GM23338 (cell line): ENCODE results near the gene PADI1. TPM values are rescaled to one million over a fixed set of nuclear protein-coding genes. Genes with fewer than 3 reads are reported as not detected.

ENCODE experiments used
- ATAC-seq: fragments of 200-7000 bp; cut with Tn5 transposase; 3 replicates; pipeline ENCODE4 v1.9.1; 2020
- DNase-seq: peaks from one replicate; pipeline ENCODE4 v3.0.0-alpha.2; 2015; ENCODE audit warnings: low spot score
- H2AFZ ChIP-seq: fragments of 200-600 bp; sonication (generic); 2 replicates; pipeline ENCODE4 v1.8.0; 2016; ENCODE audit warnings: antibody characterized with exemption, mild to moderate bottlenecking, moderate library complexity
- H3F3A ChIP-seq: fragments of 200-600 bp; sonication (generic); replicated peaks from 2 replicates; pipeline ENCODE4 v1.8.0; 2017; ENCODE audit warnings: antibody characterized with exemption, mixed run types, low read depth
- H3K27ac ChIP-seq: fragments of 200-600 bp; sonication (generic); 2 replicates; pipeline ENCODE4 v1.6.1; 2016; ENCODE audit warnings: low read depth
- H3K27me3 ChIP-seq: fragments of 200-600 bp; sonication (generic); 2 replicates; pipeline ENCODE4 v1.8.0; 2016; ENCODE audit warnings: mild to moderate bottlenecking, mixed run types, moderate library complexity; ENCODE audit not compliant: insufficient read depth
- H3K36me3 ChIP-seq: fragments of 200-600 bp; sonication (generic); 2 replicates; pipeline ENCODE4 v1.8.0; 2016; ENCODE audit warnings: mild to moderate bottlenecking; ENCODE audit not compliant: insufficient read depth
- H3K4me1 ChIP-seq: fragments of 200-600 bp; sonication (generic); 2 replicates; pipeline ENCODE4 v1.8.0; 2016; ENCODE audit warnings: mild to moderate bottlenecking, moderate library complexity; ENCODE audit not compliant: insufficient read depth
- H3K4me2 ChIP-seq: fragments of 200-600 bp; sonication (generic); 2 replicates; pipeline ENCODE4 v1.7.1; 2017; ENCODE audit warnings: mixed run types
- H3K4me3 ChIP-seq: fragments of 200-600 bp; sonication (generic); 2 replicates; pipeline ENCODE4 v1.6.1; 2016; ENCODE audit warnings: mixed run types
- H3K79me2 ChIP-seq: fragments of 200-600 bp; sonication (generic); replicated peaks from 2 replicates; pipeline ENCODE4 v1.8.0; 2017; ENCODE audit warnings: mild to moderate bottlenecking; ENCODE audit not compliant: insufficient read depth
- H3K9me2 ChIP-seq: fragments of 200-600 bp; sonication (generic); 2 replicates; pipeline ENCODE4 v1.8.0; 2017; ENCODE audit not compliant: insufficient read depth
- H4K20me1 ChIP-seq: fragments of 200-600 bp; sonication (generic); replicated peaks from 2 replicates; pipeline ENCODE4 v1.8.0; 2017; ENCODE audit warnings: mild to moderate bottlenecking; ENCODE audit not compliant: insufficient read depth
- H3K27ac Mint-ChIP-seq: 2 replicates; pipeline ENCODE4 v1.8.0; 2020; ENCODE audit warnings: inconsistent platforms, mild to moderate bottlenecking, moderate library complexity, mixed read lengths
- H3K27me3 Mint-ChIP-seq: 3 replicates; pipeline ENCODE4 v1.8.0; 2022; ENCODE audit warnings: low read depth, mild to moderate bottlenecking, moderate library complexity, mixed read lengths, inconsistent platforms; ENCODE audit not compliant: insufficient read depth, poor library complexity
- H3K36me3 Mint-ChIP-seq: 3 replicates; pipeline ENCODE4 v1.8.0; 2021; ENCODE audit warnings: low read depth, mild to moderate bottlenecking, inconsistent platforms, moderate library complexity, mixed read lengths
- H3K4me1 Mint-ChIP-seq: 3 replicates; pipeline ENCODE4 v1.8.0; 2020; ENCODE audit warnings: mild to moderate bottlenecking, inconsistent platforms, mixed read lengths
- H3K4me3 Mint-ChIP-seq: 3 replicates; pipeline ENCODE4 v1.8.0; 2021; ENCODE audit warnings: moderate library complexity, mild to moderate bottlenecking, inconsistent platforms, mixed read lengths
- H3K9me3 Mint-ChIP-seq: 3 replicates; pipeline ENCODE4 v1.8.0; 2020; ENCODE audit warnings: moderate library complexity, mild to moderate bottlenecking, inconsistent platforms, mixed read lengths
- CREB1 ChIP-seq: fragments of 250-450 bp; sonication (Bioruptor Pico); IDR thresholded peaks from 2 replicates; pipeline ENCODE4 v1.5.0; 2020; ENCODE audit warnings: low read depth, mild to moderate bottlenecking, moderate library complexity
- EZH2 ChIP-seq: fragments of 200-600 bp; sonication (generic); IDR thresholded peaks from one replicate; pipeline ENCODE4 v1.8.0; 2017; ENCODE audit warnings: antibody characterized with exemption, mild to moderate bottlenecking, low read depth; ENCODE audit not compliant: unreplicated experiment
- JUNB ChIP-seq: IDR thresholded peaks from one replicate; pipeline ENCODE4 v1.6.1; 2016; ENCODE audit warnings: antibody characterized with exemption; ENCODE audit not compliant: unreplicated experiment
- NANOG ChIP-seq: IDR thresholded peaks from 2 replicates; pipeline ENCODE4 v1.6.1; 2016; ENCODE audit warnings: antibody characterized with exemption, borderline replicate concordance
- POLR2AphosphoS5 ChIP-seq: IDR thresholded peaks from 2 replicates; pipeline ENCODE4 v1.6.1; 2016; ENCODE audit warnings: antibody characterized with exemption, low read depth
- STAT1 ChIP-seq: IDR thresholded peaks from one replicate; pipeline ENCODE4 v1.6.1; 2016; ENCODE audit warnings: antibody characterized with exemption; ENCODE audit not compliant: unreplicated experiment
- ZNF114 ChIP-seq: fragments of 250-450 bp; sonication (Bioruptor Pico); IDR thresholded peaks from 2 replicates; pipeline ENCODE4 v1.5.0; 2020; ENCODE audit warnings: mild to moderate bottlenecking, moderate library complexity
- ZNF331 ChIP-seq: fragments of 250-450 bp; sonication (Bioruptor Pico); IDR thresholded peaks from 2 replicates; pipeline ENCODE4 v1.5.0; 2020; ENCODE audit warnings: low read depth, mild to moderate bottlenecking, moderate library complexity
- polyA plus RNA-seq: library from polyadenylated mRNA; unstranded; fragments of >200 nt; fragmentation: Nextera tagmentation; extraction: Ambion mirVana; gene quantifications from 2 replicates; pipeline ENCODE4 v1.2.1, GENCODE V29; 2016
- total RNA-seq: library from RNA; depleted of rRNA; stranded (reverse); fragments of >200 nt; shearing (Covaris generic); gene quantifications from 2 replicates; pipeline ENCODE4 v1.2.3, GENCODE V29; 2014
- TF ChIP-seq, protein P1 (sequence below), 2 experiments: fragments of 200-600 bp in 1 of 2; sonication (generic) in 1 of 2; conservative IDR thresholded peaks; 2 replicates each; pipeline versions ENCODE4 v1.5.1 to v1.6.1; 2016 to 2017; ENCODE audit warnings: antibody characterized with exemption in 2 of 2, low read depth in 2 of 2, mild to moderate bottlenecking in 2 of 2, moderate library complexity in 1 of 2
- TF ChIP-seq, protein P2 (sequence below): IDR thresholded peaks from 2 replicates; pipeline ENCODE4 v1.6.1; 2016; ENCODE audit warnings: antibody characterized with exemption
- TF ChIP-seq, protein P3 (sequence below): fragments of 250-450 bp; sonication (Bioruptor Pico); IDR thresholded peaks from 2 replicates; pipeline ENCODE4 v1.5.0; 2020; ENCODE audit warnings: mild to moderate bottlenecking, moderate library complexity

Gene PADI1
- total and polyA plus RNA-seq, 2 experiments from 2014 or later = 0.26 to 0.28 TPM

DNA sequence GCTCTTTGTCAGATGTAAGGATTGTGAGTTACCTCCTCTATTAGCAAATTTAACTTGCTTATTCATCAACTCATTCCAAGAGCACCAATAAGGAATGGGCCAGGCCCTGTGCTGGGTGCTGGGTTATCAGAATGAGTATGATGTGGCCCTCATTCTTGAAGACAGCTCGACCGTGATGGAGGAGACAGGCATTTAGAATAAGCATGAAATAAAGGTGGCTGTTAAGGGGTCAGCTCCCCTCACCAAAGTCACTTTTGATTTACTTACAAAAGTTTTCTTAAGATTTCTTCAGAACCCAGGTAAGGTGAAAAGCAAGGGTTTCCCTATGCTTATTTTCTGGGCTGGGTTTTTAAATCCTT is 15.3 kb upstream of the PADI1 start:
- no peak overlapping the region for H3K27ac ChIP-seq
- Mint-ChIP-seq H3K27ac (no peak overlapping the region), H3K4me1 (peaks cover 10% of the 10 kb centered on the region), H3K36me3 (no peaks in the 10 kb centered on the region; the same call in 2 of the 3 replicates), H3K4me3 (no peak overlapping the region), H3K9me3 (peaks cover 13% of the 10 kb centered on the region), H3K27me3 (peaks cover 12% of the 10 kb centered on the region)
- H4K20me1 ChIP-seq = no peaks in the 10 kb centered on the region
- H3K4me2 ChIP-seq = no peak overlapping the region
- TF ChIP-seq NANOG (no peak), CREB1 (CRISPR knock-in tag) (no peak), ZNF331 (no peak), POLR2AphosphoS5 (no peak), ZNF114 (CRISPR knock-in tag) (no peak), JUNB (no peak), EZH2 (no peak), STAT1 (no peak)
- TF ChIP-seq, protein P1, sequence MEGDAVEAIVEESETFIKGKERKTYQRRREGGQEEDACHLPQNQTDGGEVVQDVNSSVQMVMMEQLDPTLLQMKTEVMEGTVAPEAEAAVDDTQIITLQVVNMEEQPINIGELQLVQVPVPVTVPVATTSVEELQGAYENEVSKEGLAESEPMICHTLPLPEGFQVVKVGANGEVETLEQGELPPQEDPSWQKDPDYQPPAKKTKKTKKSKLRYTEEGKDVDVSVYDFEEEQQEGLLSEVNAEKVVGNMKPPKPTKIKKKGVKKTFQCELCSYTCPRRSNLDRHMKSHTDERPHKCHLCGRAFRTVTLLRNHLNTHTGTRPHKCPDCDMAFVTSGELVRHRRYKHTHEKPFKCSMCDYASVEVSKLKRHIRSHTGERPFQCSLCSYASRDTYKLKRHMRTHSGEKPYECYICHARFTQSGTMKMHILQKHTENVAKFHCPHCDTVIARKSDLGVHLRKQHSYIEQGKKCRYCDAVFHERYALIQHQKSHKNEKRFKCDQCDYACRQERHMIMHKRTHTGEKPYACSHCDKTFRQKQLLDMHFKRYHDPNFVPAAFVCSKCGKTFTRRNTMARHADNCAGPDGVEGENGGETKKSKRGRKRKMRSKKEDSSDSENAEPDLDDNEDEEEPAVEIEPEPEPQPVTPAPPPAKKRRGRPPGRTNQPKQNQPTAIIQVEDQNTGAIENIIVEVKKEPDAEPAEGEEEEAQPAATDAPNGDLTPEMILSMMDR (conservative IDR thresholded peaks at IDR 0.05; ENCODE audit: low read depth in 2 of 2) = no peak
- TF ChIP-seq, protein P2, sequence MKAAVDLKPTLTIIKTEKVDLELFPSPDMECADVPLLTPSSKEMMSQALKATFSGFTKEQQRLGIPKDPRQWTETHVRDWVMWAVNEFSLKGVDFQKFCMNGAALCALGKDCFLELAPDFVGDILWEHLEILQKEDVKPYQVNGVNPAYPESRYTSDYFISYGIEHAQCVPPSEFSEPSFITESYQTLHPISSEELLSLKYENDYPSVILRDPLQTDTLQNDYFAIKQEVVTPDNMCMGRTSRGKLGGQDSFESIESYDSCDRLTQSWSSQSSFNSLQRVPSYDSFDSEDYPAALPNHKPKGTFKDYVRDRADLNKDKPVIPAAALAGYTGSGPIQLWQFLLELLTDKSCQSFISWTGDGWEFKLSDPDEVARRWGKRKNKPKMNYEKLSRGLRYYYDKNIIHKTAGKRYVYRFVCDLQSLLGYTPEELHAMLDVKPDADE = no peak
- peaks cover 5% of the 10 kb centered on the region for H3K4me1 ChIP-seq
- no peaks in the 10 kb centered on the region for H3K9me2 ChIP-seq
- H2AFZ ChIP-seq = no peak overlapping the region
- H3K4me3 ChIP-seq = no peak overlapping the region
- H3K36me3 ChIP-seq = no peaks in the 10 kb centered on the region
- ATAC-seq = no peak
- DNase-seq = no peak
- no peaks in the 10 kb centered on the region for H3K27me3 ChIP-seq
- no peaks in the 10 kb centered on the region for H3K79me2 ChIP-seq
- no peaks in the 10 kb centered on the region for H3F3A ChIP-seq

DNA sequence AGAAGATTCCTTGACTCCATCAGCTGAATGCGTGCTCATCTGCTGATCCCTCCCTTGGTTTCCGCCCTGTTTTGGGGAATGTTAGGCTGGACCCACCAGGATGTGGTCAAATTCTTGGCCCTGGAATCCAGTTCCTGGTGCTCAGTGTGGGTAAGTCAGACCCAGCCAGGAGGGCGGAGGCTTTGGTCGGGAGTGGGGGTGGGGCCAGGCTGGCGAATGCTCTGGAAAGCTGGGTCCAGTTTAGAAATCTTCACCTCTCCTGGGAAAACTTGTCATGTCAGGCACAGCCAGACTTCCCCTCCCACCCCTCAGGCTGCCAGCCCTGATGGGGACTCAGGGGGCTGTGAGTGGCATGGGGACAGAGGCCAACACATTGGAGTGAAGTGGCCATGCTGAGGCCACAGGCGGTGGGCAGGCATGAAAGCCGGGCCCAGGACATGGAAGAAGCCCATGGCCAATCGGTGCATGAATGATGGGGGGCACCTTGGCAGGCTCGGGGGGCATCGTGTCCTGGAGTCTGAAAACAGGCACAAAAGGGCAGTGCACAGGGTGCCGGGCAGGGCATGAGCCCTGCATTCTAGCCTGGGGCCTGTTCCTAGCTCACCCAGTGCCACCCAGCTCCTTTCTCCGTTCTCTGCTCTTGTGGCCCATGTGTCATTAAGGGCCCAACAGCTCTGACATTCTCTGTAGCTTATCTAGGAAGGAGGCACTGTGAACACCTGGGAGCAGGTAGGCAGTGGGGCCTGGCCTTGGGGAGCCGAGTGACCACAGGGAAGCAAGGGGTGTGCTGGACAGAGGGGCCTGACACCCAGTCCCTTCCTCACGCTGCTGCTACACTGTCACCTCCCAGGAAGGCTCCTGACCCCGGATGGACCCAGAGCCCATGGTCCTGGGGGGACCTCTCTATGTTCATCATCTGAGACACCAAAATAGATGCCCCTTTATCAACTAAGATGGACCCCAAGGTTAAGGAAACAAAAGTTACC is 14.6 kb upstream of the PADI1 start:
- Mint-ChIP-seq H3K27ac (no peak overlapping the region), H3K9me3 (peaks cover 13% of the 10 kb centered on the region), H3K36me3 (no peaks in the 10 kb centered on the region; the same call in 2 of the 3 replicates), H3K4me1 (peaks cover 10% of the 10 kb centered on the region), H3K27me3 (peaks cover 12% of the 10 kb centered on the region), H3K4me3 (no peak overlapping the region)
- no peak overlapping the region for H3K4me2 ChIP-seq
- ATAC-seq = peak; percentile 60
- peaks cover 5% of the 10 kb centered on the region for H3K4me1 ChIP-seq
- no peaks in the 10 kb centered on the region for H3F3A ChIP-seq
- H3K27me3 ChIP-seq = no peaks in the 10 kb centered on the region
- H4K20me1 ChIP-seq = no peaks in the 10 kb centered on the region
- no peak overlapping the region for H3K4me3 ChIP-seq
- no peak overlapping the region for H2AFZ ChIP-seq
- H3K9me2 ChIP-seq = no peaks in the 10 kb centered on the region
- peak; percentile 54 for DNase-seq
- H3K79me2 ChIP-seq = no peaks in the 10 kb centered on the region
- H3K27ac ChIP-seq = no peak overlapping the region
- no peaks in the 10 kb centered on the region for H3K36me3 ChIP-seq
- TF ChIP-seq, protein P3, sequence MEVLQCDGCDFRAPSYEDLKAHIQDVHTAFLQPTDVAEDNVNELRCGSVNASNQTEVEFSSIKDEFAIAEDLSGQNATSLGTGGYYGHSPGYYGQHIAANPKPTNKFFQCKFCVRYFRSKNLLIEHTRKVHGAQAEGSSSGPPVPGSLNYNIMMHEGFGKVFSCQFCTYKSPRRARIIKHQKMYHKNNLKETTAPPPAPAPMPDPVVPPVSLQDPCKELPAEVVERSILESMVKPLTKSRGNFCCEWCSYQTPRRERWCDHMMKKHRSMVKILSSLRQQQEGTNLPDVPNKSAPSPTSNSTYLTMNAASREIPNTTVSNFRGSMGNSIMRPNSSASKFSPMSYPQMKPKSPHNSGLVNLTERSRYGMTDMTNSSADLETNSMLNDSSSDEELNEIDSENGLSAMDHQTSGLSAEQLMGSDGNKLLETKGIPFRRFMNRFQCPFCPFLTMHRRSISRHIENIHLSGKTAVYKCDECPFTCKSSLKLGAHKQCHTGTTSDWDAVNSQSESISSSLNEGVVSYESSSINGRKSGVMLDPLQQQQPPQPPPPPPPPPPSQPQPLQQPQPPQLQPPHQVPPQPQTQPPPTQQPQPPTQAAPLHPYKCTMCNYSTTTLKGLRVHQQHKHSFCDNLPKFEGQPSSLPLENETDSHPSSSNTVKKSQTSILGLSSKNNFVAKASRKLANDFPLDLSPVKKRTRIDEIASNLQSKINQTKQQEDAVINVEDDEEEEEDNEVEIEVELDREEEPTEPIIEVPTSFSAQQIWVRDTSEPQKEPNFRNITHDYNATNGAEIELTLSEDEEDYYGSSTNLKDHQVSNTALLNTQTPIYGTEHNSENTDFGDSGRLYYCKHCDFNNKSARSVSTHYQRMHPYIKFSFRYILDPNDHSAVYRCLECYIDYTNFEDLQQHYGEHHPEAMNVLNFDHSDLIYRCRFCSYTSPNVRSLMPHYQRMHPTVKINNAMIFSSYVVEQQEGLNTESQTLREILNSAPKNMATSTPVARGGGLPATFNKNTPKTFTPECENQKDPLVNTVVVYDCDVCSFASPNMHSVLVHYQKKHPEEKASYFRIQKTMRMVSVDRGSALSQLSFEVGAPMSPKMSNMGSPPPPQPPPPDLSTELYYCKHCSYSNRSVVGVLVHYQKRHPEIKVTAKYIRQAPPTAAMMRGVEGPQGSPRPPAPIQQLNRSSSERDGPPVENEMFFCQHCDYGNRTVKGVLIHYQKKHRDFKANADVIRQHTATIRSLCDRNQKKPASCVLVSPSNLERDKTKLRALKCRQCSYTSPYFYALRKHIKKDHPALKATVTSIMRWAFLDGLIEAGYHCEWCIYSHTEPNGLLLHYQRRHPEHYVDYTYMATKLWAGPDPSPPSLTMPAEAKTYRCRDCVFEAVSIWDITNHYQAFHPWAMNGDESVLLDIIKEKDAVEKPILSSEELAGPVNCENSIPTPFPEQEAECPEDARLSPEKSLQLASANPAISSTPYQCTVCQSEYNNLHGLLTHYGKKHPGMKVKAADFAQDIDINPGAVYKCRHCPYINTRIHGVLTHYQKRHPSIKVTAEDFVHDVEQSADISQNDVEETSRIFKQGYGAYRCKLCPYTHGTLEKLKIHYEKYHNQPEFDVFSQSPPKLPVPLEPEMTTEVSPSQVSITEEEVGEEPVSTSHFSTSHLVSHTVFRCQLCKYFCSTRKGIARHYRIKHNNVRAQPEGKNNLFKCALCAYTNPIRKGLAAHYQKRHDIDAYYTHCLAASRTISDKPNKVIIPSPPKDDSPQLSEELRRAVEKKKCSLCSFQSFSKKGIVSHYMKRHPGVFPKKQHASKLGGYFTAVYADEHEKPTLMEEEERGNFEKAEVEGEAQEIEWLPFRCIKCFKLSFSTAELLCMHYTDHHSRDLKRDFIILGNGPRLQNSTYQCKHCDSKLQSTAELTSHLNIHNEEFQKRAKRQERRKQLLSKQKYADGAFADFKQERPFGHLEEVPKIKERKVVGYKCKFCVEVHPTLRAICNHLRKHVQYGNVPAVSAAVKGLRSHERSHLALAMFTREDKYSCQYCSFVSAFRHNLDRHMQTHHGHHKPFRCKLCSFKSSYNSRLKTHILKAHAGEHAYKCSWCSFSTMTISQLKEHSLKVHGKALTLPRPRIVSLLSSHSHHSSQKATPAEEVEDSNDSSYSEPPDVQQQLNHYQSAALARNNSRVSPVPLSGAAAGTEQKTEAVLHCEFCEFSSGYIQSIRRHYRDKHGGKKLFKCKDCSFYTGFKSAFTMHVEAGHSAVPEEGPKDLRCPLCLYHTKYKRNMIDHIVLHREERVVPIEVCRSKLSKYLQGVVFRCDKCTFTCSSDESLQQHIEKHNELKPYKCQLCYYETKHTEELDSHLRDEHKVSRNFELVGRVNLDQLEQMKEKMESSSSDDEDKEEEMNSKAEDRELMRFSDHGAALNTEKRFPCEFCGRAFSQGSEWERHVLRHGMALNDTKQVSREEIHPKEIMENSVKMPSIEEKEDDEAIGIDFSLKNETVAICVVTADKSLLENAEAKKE (CRISPR knock-in tag) = no peak
- TF ChIP-seq ZNF114 (CRISPR knock-in tag) = no peak
- TF ChIP-seq EZH2 = no peak
- no peak for TF ChIP-seq CREB1 (CRISPR knock-in tag)
- no peak for TF ChIP-seq JUNB
